Stimulated activated CD8-positive, alpha-beta memory T cell treated with anti-CD3 and anti-CD28 coated beads, Interleukin-4, amount 100 ng/mL, for 4 hours (primary cell): ENCODE results near the gene PIEZO1.
A peak's percentile ranks its signal among the peaks of the same experiment; 100 is the strongest.
"Not testable (repeated sequence)": the region's sequence is repeated elsewhere in the genome, so short reads cannot be mapped to it uniquely, and the experiment has no call there.

ENCODE experiments used
- DNase-seq, 2 donors: peaks; one replicate each; pipeline ENCODE4 v3.0.0-alpha.2; 2020; ENCODE audit warnings: low read depth in 2 of 2, low spot score in 1 of 2

PIEZO1 gene

DNA sequence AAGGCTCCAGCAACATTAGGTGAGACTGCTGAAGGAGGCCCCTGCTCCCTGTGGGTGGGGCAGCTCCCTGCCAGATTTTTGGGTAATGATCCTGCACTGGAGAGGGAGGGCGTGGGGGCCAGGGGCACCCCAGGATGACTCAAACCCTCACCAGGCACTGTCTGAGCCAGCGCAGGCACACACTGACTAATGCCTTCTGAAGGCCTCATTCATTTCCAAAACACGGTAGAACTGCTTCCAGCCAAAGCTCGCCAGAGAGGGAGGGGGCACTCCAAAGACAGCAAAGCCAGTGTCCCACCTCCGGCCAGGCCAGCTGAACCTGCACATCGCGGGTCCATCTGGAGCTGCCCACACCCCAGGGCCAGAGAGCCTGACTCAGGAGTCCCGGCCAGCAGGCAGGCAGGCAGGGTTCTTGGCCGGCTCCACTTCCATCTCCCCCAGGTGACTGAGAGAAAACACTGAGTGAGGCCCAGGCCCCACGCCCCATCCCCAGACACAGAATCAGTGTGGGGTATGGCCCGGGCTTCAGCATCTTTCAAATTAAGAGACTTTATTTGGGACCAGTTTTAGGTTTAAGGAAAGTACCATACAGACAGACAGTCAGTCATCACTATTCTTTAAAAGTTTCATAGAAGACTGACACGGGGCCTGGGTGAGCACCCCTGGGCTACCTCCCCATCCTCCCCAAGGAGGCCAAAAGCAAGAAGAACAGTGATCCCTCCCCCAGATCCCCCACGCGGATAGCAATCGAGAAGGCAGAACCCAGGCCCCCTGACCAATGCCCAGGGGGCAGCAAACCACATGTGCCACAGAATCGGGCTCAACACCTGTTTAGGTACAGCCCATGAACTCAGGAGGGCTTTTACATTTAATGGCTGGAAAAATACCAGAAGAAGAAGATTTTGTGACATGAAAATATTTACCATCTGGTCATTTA is 2.3 kb downstream of the PIEZO1 start:
- DNase-seq: peak; percentile 47 to 50

DNA sequence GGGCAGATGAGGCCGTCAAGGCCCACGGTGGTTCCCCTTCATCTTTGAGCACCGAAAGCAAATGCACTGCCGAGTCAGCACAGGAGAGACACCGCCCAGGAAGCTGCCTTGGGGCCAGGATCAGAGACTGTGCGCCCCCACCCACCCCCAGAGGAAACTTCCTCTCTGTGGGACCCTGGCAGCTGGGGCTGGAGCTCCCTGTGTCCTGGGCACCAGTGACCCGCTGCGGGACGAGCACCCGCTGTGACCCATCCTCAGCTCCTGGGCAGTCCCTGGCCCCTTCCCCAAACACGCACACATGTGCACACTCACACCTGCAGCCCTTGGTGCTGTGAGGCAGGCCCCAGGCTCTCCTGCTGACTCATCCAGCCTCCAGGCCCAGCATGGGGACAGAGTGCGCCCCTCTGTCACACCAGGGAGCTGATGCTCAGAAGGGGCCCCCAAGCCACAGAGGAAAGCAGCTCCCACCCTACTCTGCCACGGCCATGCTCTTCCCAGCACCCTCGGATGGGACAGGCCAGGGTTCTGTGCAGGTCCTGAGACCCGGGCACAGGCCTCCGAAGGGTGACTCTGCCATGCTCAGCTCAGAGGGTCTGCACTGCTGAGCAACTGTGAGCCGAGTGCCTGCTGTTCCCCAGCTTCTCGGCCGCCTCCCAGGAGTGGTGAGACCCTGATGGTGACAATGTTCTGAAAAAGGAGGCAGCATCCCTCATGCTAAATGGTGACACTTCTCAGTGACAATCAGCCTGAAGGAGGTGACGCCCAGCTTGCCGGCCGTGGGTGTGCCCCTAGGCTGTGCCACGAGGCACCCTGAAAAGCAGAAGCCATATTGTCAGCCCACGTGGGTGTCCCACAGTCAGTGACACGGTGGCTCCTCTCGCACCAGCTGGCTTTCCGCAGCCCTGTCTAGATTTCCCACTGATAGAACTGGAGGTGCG is 3.6 kb downstream of the PIEZO1 start:
- DNase-seq: peak in 1 of 2 donors; percentile 52

DNA sequence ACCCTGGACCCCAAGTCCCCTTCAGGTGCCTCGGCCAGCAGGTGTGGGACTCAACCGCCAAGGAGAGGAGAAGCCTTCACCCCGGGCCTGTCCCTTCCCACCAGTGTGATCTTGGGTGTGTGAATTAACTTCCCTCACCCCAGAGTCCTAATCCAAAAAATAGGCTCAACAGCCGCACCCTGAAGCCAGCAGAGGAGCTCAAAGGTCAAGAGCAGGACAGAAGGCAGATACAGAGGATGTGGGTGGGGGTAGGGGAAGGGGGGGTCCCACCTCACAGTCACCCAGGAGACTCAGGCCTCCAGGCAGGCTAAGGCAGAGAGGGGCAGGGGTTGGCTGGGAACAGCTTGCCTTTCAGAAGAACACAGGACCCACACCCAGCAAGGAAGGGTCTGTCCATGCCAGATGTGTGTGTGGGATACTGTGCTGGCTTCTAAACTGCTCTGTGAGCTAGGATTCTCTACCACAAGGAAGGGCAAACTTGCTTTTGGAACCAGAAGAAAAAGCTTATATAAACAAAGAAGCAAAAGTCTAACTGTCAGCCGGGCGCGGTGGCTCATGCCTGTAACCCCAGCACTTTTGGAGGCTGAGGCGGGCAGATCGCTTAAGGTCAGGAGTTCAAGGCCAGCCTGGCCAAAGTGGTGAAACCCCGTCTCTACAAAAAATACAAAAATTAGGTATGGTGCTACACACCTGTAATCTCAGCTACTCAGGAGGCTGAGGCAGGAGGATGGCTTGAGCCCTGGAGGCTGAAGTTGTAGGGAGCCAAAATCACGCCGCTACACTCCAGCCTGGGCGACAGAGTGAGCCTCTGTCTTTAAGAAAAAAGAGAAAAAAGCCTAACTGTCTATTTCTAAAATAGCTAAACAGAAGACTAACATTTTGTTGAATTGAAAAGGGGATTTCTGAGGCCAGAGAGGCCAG is 4.6 kb downstream of the PIEZO1 start:
- no peak for DNase-seq

DNA sequence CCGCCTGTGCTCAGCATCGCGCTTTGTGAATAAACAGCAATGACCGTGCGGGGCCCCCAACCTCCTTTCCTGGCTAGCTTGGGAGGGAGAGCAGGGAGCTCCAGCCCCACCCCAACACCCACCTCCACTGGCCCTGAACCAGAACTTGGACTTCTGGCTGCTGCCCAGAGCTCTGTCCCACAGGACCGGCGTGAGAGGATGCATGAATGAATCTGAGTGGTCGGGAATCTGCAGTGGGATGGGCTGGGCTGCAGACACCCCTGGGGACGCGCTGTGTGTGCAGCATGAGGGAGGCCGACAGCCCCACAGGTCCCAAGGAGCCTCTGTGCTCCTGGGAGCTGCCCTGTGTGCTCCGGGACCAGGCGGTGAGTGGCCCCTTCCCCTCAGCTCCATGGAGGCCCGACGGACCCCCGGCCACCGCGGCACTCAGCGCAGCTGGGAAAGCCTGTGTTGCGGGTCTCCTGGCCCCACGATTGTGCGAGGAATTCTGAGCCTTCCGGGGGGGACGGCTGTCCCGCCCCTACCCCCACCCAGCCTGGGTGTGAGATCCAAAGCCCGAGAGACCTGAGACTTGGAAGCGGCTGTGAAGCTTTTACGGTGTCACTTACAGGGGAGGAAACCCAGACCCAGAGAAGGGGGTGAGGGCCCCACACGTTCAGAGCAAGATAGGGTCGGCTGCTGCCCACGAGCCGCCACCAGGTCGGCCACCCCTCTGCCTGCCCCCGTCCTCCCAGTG is 5.4 kb downstream of the PIEZO1 start:
- DNase-seq: no peak

DNA sequence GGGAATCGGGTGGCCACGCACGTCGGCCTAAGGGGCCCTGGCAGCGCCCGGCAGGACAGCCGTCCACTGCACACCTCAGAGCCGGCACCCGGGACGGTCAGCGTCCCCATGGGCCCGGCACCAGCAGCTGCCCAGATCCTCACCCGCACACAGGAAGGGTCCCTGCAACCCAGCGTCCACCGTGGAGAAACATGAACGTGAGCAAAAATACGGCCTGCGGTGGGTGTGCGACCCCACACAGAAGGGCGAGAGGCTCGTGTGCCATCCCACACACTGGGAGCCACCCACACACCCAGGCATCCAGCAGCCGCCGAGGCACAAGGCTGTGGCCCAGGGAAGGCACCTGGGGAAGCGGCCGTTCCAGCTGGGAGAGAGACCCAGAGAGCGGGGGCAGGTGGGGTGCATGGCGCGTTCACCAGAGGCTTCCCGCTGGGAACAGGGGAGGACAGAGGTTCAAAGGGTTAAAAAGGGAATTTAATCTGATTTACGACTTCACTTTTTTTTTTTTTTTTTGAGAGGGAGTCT is 6.4 kb downstream of the PIEZO1 start:
- DNase-seq: no peak

DNA sequence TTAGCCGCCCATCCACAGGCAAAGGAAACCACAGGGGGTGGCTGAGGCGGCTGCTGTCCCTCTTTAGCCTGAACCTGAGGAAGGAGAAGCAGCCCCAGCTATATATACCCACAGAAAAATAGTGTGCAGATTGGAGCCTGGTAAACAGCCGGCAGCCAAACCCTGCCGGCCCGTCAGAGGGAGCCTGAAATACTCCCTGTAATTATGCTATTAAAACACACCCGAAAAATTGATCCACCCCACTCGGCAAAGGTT is 6.8 kb downstream of the PIEZO1 start:
- DNase-seq: no peak

DNA sequence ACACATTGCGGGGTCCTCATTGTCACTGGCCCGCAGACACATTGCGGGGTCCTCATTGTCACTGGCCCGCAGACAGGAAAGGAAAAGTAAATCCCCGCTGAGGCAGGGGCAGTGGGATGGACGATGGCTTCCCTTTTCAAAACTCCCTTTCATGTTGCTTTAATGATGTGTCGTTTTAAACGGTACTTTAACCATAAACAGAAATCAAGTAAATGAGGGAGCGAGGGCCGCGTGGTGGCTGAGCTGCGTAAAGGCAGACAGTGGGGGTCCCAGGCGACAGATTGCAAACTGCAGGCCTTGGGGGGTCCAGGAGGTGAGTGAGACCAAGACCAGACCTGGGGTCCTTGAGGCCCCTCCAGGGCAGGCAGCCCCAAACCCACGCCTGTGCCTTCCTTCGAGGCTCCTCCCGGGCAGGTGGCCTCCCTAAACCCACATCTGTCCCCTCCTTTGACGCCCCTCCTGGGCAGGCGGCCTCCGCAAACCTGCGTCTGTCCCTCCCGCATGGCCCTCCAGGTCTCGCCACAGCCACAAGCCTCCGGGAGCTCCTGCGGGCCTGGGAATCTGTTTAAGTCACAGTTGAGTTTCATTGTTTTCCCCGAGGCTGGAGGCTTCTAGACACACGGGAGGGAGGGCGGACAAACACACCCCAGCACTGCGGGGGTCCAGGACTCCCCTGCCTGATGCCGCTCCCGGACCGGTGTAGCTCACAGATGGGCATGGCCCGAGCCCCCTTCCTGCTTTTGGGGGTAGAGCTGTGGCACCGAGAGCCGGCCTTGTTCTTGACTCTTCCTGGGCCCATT is 7.3 kb downstream of the PIEZO1 start:
- DNase-seq: no peak

DNA sequence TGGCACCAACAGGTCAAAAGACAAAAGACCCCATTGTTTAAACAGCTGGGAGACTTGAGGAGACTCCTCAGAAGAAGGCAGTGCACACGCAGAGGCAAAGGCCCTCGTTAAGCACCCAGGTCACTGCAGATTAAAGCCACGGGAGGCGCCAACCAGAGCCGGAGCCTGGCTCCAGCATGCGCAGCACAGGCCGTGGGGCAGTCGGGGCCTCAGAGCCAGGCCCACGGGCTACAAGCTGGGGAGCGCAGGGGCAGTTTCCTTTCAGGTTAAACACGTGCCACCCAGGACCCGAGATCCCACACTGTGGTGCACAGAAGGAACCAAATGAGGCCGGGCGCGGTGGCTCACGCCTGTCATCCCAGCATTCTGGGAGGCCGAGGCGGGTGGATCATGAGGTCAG is 9.2 kb downstream of the PIEZO1 start:
- DNase-seq: no peak

DNA sequence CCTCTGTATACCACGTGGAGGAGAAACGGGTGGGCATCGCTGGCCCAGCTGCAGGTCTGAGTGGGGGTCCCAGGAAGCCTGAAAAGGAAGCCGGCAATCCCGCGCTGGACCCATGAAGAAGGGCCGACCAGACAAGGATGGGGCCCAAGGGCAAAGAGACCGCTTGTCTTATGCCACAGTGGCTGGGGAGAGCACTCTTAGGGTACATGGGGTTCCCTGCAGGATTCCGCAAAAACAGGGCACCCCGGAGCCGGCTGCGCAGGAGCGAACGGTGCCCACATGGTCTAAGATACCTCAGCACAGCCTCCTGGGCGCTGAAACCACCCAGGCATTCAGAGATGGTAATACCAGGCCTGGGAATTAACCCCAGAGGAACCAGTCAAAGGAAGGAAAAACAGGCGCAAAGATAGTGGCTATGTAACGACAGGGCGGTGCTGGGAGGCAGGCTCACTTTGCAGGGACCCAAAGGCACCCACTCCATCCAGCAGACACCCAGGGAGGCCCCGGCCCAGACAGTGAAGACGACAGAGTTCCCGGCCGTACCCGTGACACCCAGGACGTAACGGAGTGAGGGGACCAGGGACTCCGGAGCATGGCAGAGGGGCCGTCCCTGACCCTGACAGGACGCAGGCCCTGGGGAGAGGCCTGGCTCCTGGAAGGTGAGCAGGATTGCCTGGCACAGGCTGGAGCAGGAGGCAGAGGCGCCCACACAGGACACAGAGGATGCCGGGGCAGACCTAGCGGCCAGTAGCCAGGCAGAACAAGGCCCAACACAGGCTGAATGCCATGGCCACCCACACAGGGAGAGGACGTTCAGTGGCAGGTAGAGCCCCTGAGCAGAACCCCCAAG is 10.3 kb downstream of the PIEZO1 start:
- DNase-seq: no peak

DNA sequence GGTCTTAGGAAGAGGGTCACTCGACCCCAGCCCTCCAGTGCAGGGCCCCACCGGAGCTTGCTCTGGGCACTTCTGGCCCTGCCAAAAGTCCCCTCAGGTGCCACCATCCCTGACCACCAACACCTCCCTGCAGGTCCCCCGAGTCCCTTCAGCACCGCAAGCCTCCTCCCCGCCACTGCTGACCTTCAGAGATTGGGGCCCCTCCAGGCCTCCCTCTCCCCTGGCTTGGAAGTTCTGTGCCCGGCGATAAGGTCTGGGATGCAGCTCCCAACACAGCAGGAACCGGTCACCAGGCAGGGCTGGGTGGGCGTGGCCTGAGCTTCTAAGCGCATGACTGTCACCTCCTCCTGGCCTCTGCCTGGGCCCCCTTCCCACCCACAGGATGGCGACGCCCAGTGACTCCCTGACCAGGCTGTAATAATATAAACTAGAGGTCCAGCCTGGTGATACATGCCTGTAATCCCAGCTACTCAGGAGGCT is 11.2 kb downstream of the PIEZO1 start:
- DNase-seq: no peak

DNA sequence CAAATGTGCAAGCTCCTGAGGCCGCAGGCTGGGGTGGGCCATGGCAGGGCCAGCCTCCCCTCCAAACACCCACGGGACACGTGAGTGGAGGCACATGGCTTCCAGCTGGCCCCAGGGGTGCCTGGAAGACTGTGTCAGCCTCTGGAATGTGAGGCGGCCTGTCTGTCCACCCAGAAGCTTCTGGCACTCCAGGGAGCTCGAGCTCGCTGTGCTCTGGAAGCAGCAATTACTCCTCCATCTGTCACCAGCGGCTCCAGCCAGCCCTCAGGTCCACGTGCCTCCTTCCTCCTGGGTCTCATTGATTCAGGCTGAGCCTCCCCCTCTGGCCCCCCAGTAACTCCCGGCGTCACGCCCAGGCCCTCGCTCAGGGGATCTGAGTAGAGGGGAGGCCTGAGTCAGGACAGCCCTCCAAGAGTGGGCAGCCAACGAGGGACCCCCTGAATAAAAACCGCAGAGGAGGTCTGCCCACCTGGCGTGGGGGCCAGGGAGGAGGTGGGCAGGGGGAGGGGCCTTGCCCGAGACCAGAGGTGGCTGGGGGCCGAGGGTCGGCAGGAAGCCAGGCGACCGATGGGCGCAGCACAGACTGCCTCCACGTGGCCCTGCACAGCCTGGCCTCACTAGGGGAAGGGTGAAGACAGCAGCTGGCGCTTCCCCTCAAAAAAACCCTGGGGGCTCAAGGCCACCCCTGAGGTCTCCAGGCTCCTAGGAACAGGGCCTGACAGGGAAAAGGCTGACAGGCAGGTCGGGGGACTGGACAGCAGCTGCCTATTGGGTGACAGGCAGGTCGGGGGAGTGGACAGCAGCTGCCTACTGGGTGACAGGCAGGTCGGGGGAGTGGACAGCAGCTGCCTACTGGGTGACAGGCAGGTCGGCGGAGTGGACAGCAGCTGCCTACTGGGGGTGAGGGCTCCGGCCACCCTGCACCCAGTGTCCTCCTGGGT is 11.9 kb downstream of the PIEZO1 start:
- no peak for DNase-seq

DNA sequence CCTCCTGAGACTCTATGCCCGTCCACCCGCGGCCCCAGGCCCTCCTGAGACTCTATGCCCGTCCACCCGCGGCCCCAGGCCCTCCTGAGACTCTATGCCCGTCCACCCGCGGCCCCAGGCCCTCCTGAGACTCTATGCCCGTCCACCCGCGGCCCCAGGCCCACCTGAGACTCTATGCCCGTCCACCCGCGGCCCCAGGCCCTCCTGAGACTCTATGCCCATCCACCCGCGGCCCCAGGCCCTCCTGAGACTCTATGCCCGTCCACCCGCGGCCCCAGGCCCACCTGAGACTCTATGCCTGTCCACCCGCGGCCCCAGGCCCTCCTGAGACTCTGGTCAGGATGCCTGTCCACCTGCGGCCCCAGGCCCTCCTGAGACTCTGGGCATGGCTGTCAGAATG is 13.2 kb downstream of the PIEZO1 start:
- not testable (repeated sequence) for DNase-seq

DNA sequence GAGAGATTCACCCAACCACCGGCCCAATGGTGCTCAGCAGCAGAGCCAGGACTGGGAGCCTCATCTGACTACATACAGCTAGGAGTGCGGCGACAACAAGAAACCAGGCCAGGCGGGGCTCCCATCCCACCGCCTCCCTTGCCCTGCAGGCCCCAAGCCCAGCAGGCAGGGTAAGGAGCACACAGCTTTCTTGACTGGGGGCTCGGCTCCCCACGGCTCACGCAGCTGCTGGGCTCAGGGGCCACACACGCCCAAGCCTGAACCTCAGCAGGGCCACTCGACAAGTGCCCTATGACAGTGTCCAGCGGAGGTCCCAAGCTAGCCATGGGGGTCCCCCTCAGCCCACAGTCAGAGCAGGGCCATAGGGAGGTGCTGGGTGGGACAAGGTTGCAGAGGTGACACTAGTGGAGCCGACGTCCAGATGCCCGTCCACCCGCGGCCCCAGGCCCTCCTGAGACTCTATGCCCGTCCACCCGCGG is 13.7 kb downstream of the PIEZO1 start:
- DNase-seq: no peak

DNA sequence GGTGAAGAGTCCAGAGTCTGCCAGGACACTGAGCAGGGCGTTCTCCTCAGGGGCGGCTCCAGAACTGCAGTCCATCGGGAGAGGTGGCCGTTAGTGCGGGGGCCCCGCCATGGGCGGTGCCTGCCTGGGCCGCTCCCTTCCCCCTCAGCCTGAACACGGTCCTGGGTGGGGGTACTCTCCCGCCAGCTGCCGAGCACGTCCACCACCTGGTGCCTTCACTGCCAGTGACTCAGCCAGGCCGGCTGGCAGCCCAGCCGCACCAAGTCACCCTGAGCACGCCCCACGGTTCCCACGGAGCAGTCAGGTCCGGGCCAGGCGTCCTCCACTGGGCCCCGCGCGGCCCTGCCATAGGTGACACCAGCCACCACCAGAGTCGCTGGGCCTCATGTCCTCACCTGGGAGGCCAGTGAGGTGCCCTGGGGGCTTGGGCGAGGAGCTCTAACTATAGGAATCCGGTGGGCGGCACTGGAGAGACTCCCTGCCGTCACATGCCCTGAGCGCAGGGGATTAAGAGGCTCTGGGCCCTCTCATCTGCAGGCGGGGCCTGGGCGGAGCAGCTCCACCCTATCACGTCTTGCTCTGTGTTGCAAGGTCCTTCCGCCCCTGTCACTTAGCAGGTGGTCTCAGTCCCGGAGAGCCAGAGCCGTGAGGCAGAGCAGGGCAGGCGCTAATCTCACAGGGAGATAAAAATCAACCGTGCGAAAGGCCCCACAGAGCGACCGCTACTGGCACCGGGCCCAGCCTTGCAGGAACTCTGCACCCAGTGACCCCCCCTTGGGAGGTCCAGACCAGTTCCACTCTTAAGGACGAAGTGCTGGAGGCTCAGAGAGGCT is 14.3 kb downstream of the PIEZO1 start:
- DNase-seq: no peak

DNA sequence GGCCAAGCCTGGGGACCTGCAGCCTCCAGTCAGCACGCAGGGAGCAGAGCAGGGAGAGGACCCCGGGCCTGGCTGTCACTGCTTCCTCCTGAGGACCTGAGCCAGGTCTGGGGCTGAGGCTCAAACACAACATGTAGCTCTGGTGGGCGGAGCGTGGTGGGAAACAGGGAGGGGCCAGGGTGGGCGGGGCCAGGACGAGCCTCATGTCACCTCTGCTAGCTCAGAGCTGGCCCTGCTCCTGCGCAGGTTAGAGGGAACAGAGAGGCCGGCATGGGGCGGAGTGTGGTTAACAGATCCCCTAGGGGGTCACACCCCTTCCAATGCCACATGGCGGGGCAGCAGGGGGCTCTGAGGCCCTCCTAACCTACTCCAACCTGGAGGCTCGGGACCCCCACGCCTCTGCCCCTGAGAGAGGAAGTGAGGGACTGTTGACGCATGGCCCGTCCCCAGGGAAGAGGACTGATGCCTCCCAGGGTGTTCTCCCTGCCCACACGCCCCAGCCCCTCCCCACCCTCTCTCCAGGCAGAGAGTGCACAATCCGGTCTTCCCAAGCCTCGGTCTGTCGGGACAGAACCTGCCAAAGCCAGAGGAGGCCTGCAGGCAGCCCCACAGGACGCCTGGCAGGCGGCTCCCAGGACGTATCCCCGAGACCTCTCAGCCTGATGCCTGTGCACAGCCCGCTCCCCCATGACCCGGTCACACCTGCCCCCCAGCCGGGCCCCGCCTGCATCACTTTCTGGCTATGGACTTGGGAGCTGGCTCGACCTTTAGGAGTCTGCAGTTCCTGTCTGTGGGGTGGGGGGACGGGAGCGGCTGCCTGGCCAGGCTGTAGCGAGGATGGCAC is 15.2 kb downstream of the PIEZO1 start:
- no peak for DNase-seq
